Measurements from ENCODE around the gene SDHD. TPM values are rescaled to one million over a fixed set of nuclear protein-coding genes. Genes with fewer than 3 reads are reported as not detected.
"Not testable (repeated sequence)": the region's sequence is repeated elsewhere in the genome, so short reads cannot be mapped to it uniquely, and the experiment has no call there.

SDHD gene
- total RNA-seq (10 to 100 TPM; 39.6 to 84.4 (median 65.8) TPM), polyA plus RNA-seq (100 to 1,000 TPM; 188 to 211 TPM), total RNA-seq (14.1 reads per million, percentile 43 among the genes with 10 or more reads in this experiment)

DNA sequence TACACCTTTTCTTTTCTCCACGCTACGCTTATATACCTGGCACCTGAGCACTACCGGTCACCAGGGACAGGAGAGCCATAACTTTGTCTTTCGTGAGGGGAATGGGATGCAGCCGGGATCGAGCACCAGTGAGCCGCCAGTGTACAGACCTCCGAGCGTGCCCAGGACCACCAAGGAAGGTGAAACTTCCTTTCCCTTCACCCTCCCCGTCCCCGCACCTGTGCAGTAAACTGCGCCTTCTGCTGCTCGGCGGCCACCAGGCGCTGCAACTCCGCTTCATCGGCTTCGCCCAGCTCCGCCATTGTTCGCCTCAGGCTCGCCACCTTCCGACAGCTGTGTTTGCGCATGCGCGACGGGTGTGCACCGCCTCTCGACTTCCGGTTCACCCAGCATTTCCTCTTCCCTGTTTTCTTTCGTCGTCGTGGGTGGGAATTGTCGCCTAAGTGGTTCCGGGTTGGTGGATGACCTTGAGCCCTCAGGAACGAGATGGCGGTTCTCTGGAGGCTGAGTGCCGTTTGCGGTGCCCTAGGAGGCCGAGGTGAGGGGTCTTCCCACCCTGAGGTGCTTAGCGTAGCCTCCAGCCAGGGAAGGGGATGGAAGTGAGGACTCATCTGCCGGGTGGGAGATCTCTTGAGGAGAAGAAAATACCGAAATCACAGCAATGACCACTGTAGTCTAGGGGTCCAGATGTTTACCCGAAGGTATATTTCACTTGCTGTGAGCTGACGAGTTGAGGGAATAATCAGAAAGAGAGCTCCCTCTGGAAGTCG lies at the start of gene SDHD, which contains the start of gene TIMM8B:
Gene SDHD, plus strand, starts transcription at position 452 of the 770 bp plus-strand sequence. Its CDS starts 35 bp downstream, at position 487.
Gene TIMM8B, minus strand, starts transcription at position 335 of the 770 bp plus-strand sequence. Its CDS starts 33 bp downstream, at position 302.
- Mint-ChIP-seq H3K4me3 (peak within 1 kb of the TSS; percentile 90 to 100 (median 98)), H3K27ac (peak within 1 kb of the TSS; percentile 92 to 99 (median 96)), H3K4me1 (peaks cover 44 to 69% (median 62%) of the 10 kb centered on the region in 7 donors), H3K27me3 (peaks cover 0 to 2% (median 0%) of the 10 kb centered on the region in 5 donors), H3K9me3 (peaks cover 0 to 5% (median 0%) of the 10 kb centered on the region in 11 donors), H3K36me3 (peaks cover 20 to 61% (median 44%) of the 10 kb centered on the region in 5 donors)
- peak within 1 kb of the TSS; percentile 99 for H3K4me3 ChIP-seq (ENCODE audit: low read length)
- no peaks in the 10 kb centered on the region for H3K27me3 ChIP-seq (ENCODE audit: control insufficient read depth in 2 of 2, insufficient read depth in 2 of 2, low read length in 2 of 2)
- H3K27ac ChIP-seq (ENCODE audit: low read depth, low read length): peak within 1 kb of the TSS; percentile 76
- POLR2A ChIA-PET: interaction anchor here (0.6 to 3.7 kb wide), 16 partner anchors 9 to 1228 kb away, joined by 3 to 25 read pairs (median 4); partner anchors contain the start of genes ALG9, CFAP68, DLAT and NKAPD1
- peak; percentile 90 to 98 (median 97) for DNase-seq
- CTCF ChIA-PET: interaction anchor here (0.5 to 1.0 kb wide), 2 partner anchors 157 to 202 kb away, joined by 3 read pairs; no protein-coding TSS in a partner anchor
- intact Hi-C loops (cut with micrococcal nuclease): loop anchor here (1.0 to 10.0 kb wide), 13 partner anchors 12 to 1686 kb away; partner anchors contain the start of genes ALG9 (in 2 of the 2), CFAP68 (in 2 of the 2), DLAT (in 2 of the 2) and FDXACB1 (in 2 of the 2)
- H3K4me1 ChIP-seq (ENCODE audit: control insufficient read depth in 2 of 2, insufficient read depth in 2 of 2, low read length in 2 of 2): peaks cover 21 to 23% of the 10 kb centered on the region in 2 donors
- H3K9me3 ChIP-seq (ENCODE audit: control insufficient read depth in 2 of 3, low read length in 3 of 3): no peaks in the 10 kb centered on the region
- H3K36me3 ChIP-seq (ENCODE audit: control insufficient read depth in 2 of 3, insufficient read depth in 3 of 3, low read length in 3 of 3): peaks cover 6 to 57% (median 13%) of the 10 kb centered on the region in 3 experiments
- ATAC-seq: peak; percentile 94

DNA sequence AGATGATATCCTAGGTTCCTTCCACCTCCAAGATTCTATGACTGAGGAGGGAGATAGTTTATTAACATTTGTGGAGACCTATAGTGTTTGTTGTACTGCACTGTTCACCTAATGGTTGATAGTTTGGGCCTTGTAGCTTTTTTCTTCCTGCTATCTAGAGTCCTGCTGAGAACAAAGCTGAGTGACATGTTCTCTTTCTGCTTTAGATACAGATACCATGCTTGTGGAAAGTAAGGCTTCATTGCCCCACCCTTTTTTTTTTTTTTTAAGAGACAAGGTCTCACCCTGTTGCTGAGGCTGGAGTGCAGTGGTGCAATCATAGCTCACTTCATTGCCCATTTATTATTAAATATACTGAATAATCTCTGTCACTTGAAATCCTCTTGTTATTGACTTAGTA lies 49.1 kb upstream of the SDHD start:
- intact Hi-C loops (cut with micrococcal nuclease): no loop called here
- Histone ChIP-seq H3K9me3 (ENCODE audit: control insufficient read depth in 2 of 3, low read length in 3 of 3) (no peaks in the 10 kb centered on the region), H3K27ac (ENCODE audit: low read depth, low read length) (no peak overlapping the region), H3K4me1 (ENCODE audit: control insufficient read depth in 2 of 2, insufficient read depth in 2 of 2, low read length in 2 of 2) (no peaks in the 10 kb centered on the region), H3K4me3 (ENCODE audit: low read length) (no peak overlapping the region), H3K36me3 (ENCODE audit: control insufficient read depth in 2 of 3, insufficient read depth in 3 of 3, low read length in 3 of 3) (peaks cover 8 to 44% (median 13%) of the 10 kb centered on the region in 3 experiments), H3K27me3 (ENCODE audit: control insufficient read depth in 2 of 2, insufficient read depth in 2 of 2, low read length in 2 of 2) (no peaks in the 10 kb centered on the region)
- Mint-ChIP-seq H3K4me1 (peaks cover 0 to 20% (median 5%) of the 10 kb centered on the region in 7 donors), H3K27ac (no peak overlapping the region), H3K27me3 (no peaks in the 10 kb centered on the region), H3K4me3 (no peak overlapping the region), H3K9me3 (no peaks in the 10 kb centered on the region), H3K36me3 (peaks cover 4 to 50% (median 22%) of the 10 kb centered on the region in 5 donors)
- DNase-seq (no peak), ATAC-seq (no peak)
- POLR2A ChIA-PET: no interaction called here
- CTCF ChIA-PET: no interaction called here

DNA sequence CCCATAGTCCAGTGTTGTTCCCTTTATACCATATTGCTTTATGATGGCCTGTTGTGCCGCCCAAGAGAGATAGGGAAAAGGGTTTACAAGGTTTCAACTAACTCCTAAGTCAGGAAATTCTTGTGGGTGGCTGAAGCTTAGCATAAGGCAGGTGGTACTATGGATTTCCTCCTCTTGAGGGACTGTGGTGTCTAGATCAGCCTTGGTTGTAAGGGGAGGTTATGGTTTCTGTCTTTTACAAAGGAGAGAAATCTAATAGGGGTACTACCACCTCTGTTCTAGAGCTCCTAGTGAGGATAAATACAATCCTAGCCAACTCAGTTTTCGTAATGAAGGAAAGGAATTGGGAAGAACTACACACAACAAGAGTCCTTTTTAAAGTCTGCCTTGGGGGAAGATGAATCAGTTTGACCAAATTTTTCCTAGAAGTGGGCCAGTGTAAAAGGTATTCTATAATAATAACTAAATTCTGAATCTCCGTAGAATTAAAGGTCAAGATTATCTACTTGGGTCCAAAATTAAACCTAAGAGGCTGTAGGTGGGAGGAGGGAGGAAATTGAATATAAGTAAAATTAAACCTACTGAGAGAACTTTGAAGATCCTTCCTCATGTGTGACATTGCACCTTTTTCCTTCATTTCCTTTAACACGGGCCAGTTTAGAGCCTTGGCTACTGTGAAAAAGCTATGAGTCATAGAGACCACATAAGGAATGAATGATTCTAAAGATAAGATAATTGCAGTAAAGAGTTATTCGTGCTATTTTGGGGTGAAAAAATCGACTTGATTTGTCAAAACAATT lies 44.3 kb upstream of the SDHD start:
- peaks cover 13 to 58% (median 21%) of the 10 kb centered on the region in 3 experiments for H3K36me3 ChIP-seq (ENCODE audit: control insufficient read depth in 2 of 3, insufficient read depth in 3 of 3, low read length in 3 of 3)
- DNase-seq (no peak), ATAC-seq (no peak)
- POLR2A ChIA-PET: interaction anchor here (0.6 kb wide), 1 partner anchor 13 kb away, joined by 3 read pairs; no protein-coding TSS in a partner anchor
- no peak overlapping the region for H3K4me3 ChIP-seq (ENCODE audit: low read length)
- Mint-ChIP-seq H3K4me3 (no peak overlapping the region), H3K36me3 (peaks cover 13 to 64% (median 48%) of the 10 kb centered on the region in 5 donors), H3K9me3 (no peaks in the 10 kb centered on the region), H3K27me3 (no peaks in the 10 kb centered on the region), H3K4me1 (peaks cover 0 to 20% (median 5%) of the 10 kb centered on the region in 7 donors), H3K27ac (peak overlapping the region in 2 of 9 donors; percentile 27 to 52)
- intact Hi-C loops (cut with micrococcal nuclease): no loop called here
- CTCF ChIA-PET: interaction anchor here (1.1 kb wide), 1 partner anchor 110 kb away, joined by 5 read pairs; no protein-coding TSS in a partner anchor
- no peak overlapping the region for H3K27ac ChIP-seq (ENCODE audit: low read depth, low read length)
- no peaks in the 10 kb centered on the region for H3K27me3 ChIP-seq (ENCODE audit: control insufficient read depth in 2 of 2, insufficient read depth in 2 of 2, low read length in 2 of 2)
- H3K9me3 ChIP-seq (ENCODE audit: control insufficient read depth in 2 of 3, low read length in 3 of 3): no peaks in the 10 kb centered on the region
- no peaks in the 10 kb centered on the region for H3K4me1 ChIP-seq (ENCODE audit: control insufficient read depth in 2 of 2, insufficient read depth in 2 of 2, low read length in 2 of 2)

DNA sequence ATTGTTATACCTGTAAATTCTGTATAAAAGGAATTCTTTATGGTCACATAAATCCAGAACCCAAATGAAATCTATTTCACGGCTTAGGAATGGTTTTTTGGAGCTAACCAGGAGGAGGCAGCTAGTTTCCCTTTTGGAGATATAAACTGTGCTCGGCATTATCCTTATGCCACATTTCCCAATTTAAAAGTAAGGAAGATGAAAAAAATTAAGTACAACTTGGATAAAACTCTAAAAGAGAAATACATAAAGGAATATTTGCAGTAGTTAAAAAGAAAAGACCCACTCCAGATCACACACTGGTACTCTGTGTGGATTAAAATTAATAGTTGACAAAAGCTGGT lies 43.7 kb upstream of the SDHD start:
- Histone ChIP-seq H3K4me1 (ENCODE audit: control insufficient read depth in 2 of 2, insufficient read depth in 2 of 2, low read length in 2 of 2) (no peaks in the 10 kb centered on the region), H3K36me3 (ENCODE audit: control insufficient read depth in 2 of 3, insufficient read depth in 3 of 3, low read length in 3 of 3) (peaks cover 13 to 52% (median 21%) of the 10 kb centered on the region in 3 experiments), H3K27me3 (ENCODE audit: control insufficient read depth in 2 of 2, insufficient read depth in 2 of 2, low read length in 2 of 2) (no peaks in the 10 kb centered on the region), H3K4me3 (ENCODE audit: low read length) (no peak overlapping the region), H3K9me3 (ENCODE audit: control insufficient read depth in 2 of 3, low read length in 3 of 3) (no peaks in the 10 kb centered on the region), H3K27ac (ENCODE audit: low read depth, low read length) (no peak overlapping the region)
- ATAC-seq (no peak), DNase-seq (no peak)
- Mint-ChIP-seq H3K4me3 (no peak overlapping the region), H3K27ac (no peak overlapping the region), H3K4me1 (peaks cover 0 to 20% (median 5%) of the 10 kb centered on the region in 7 donors), H3K27me3 (no peaks in the 10 kb centered on the region), H3K36me3 (peaks cover 14 to 70% (median 51%) of the 10 kb centered on the region in 5 donors), H3K9me3 (no peaks in the 10 kb centered on the region)
- ChIA-PET CTCF (no interaction called here), POLR2A (interaction anchor here (0.6 kb wide), 1 partner anchor 12 kb away, joined by 3 read pairs; no protein-coding TSS in a partner anchor)
- intact Hi-C loops (cut with micrococcal nuclease): no loop called here

DNA sequence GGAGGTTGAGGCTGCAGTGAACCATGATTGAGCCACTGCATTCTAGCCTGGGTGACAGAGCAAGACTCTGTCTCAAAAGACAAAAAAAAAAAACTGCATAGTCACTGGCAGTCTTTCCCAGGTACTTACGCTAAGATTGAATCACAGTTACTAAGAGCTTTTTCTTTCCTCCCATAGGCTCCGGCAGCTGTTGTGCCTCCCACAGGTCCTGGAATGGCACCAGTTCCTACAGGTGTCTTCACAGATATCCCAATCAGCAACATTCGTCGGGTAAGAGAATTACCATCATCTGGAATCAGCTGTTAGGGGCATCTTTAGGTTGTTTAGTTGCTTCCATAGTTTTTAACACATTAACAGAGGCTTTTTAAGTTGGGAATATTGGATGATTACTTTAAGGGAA lies 41.7 kb upstream of the SDHD start:
- H3K9me3 Mint-ChIP-seq: no peaks in the 10 kb centered on the region
- Histone ChIP-seq H3K36me3 (ENCODE audit: control insufficient read depth in 2 of 3, insufficient read depth in 3 of 3, low read length in 3 of 3) (peaks cover 5 to 39% (median 12%) of the 10 kb centered on the region in 3 experiments), H3K4me3 (ENCODE audit: low read length) (no peak overlapping the region), H3K4me1 (ENCODE audit: control insufficient read depth in 2 of 2, insufficient read depth in 2 of 2, low read length in 2 of 2) (no peaks in the 10 kb centered on the region), H3K27me3 (ENCODE audit: control insufficient read depth in 2 of 2, insufficient read depth in 2 of 2, low read length in 2 of 2) (no peaks in the 10 kb centered on the region), H3K27ac (ENCODE audit: low read depth, low read length) (no peak overlapping the region), H3K9me3 (ENCODE audit: control insufficient read depth in 2 of 3, low read length in 3 of 3) (no peaks in the 10 kb centered on the region)
- DNase-seq: no peak
- no peaks in the 10 kb centered on the region for H3K27me3 Mint-ChIP-seq
- intact Hi-C loops (cut with micrococcal nuclease): no loop called here
- peaks cover 18 to 76% (median 47%) of the 10 kb centered on the region in 5 donors for H3K36me3 Mint-ChIP-seq
- H3K4me3 Mint-ChIP-seq: no peak overlapping the region
- ChIA-PET CTCF (no interaction called here), POLR2A (no interaction called here)
- H3K27ac Mint-ChIP-seq: peak overlapping the region in 1 of 9 donors; percentile 31
- H3K4me1 Mint-ChIP-seq: peaks cover 0 to 29% (median 12%) of the 10 kb centered on the region in 7 donors
- ATAC-seq: no peak

DNA sequence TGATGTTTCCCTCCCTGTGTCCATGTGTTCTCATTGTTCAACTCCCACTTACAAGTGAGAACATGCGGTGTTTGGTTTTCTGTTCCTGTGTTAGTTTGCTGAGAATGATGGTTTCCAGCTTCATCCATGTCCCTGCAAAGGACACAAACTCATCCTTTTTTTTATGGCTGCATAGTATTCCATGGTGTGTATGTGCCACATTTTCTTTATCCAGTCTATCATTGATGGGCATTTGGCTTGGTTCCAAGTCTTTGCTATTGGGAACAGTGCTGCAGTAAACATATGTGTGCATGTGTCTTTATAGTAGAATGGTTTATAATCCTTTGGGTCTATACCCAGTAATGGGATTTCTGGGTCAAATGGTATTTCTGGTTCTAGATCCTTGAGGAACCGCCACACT lies 40.0 kb upstream of the SDHD start:
- H3K36me3 ChIP-seq (ENCODE audit: control insufficient read depth in 2 of 3, insufficient read depth in 3 of 3, low read length in 3 of 3): peaks cover 5 to 38% (median 14%) of the 10 kb centered on the region in 3 experiments
- ATAC-seq; H3K4me1 ChIP-seq (ENCODE audit: control insufficient read depth in 2 of 2, insufficient read depth in 2 of 2, low read length in 2 of 2); CTCF ChIA-PET; H3K4me3 Mint-ChIP-seq; H3K9me3 ChIP-seq (ENCODE audit: control insufficient read depth in 2 of 3, low read length in 3 of 3); H3K27me3 Mint-ChIP-seq; H3K9me3 Mint-ChIP-seq; H3K27ac ChIP-seq (ENCODE audit: low read depth, low read length); POLR2A ChIA-PET; H3K4me3 ChIP-seq (ENCODE audit: low read length); H3K27me3 ChIP-seq (ENCODE audit: control insufficient read depth in 2 of 2, insufficient read depth in 2 of 2, low read length in 2 of 2); DNase-seq; intact Hi-C loops (cut with micrococcal nuclease): not testable (repeated sequence)
- H3K27ac Mint-ChIP-seq: peak overlapping the region in 1 of 9 donors; percentile 79
- H3K4me1 Mint-ChIP-seq: peaks cover 0 to 26% (median 12%) of the 10 kb centered on the region in 7 donors
- H3K36me3 Mint-ChIP-seq: peaks cover 18 to 78% (median 46%) of the 10 kb centered on the region in 5 donors
